Lower leg skin (tissue), 3 donors: ENCODE results near the gene SIVA1.

Source experiments
- POLR2A ChIP-seq, 2 donors: fragments of 450-650 bp; IDR thresholded peaks; one replicate each; pipeline ENCODE4 v1.6.1; 2016 to 2017; ENCODE audit warnings: antibody characterized with exemption in 2 of 2, mild to moderate bottlenecking in 1 of 2, moderate library complexity in 1 of 2
- TF ChIP-seq, protein P1 (sequence below), 3 donors: fragments of 450-650 bp; IDR thresholded peaks; one replicate each; pipeline ENCODE4 v1.5.1; 2016; ENCODE audit warnings: antibody characterized with exemption in 3 of 3, mild to moderate bottlenecking in 3 of 3, moderate library complexity in 2 of 3

DNA sequence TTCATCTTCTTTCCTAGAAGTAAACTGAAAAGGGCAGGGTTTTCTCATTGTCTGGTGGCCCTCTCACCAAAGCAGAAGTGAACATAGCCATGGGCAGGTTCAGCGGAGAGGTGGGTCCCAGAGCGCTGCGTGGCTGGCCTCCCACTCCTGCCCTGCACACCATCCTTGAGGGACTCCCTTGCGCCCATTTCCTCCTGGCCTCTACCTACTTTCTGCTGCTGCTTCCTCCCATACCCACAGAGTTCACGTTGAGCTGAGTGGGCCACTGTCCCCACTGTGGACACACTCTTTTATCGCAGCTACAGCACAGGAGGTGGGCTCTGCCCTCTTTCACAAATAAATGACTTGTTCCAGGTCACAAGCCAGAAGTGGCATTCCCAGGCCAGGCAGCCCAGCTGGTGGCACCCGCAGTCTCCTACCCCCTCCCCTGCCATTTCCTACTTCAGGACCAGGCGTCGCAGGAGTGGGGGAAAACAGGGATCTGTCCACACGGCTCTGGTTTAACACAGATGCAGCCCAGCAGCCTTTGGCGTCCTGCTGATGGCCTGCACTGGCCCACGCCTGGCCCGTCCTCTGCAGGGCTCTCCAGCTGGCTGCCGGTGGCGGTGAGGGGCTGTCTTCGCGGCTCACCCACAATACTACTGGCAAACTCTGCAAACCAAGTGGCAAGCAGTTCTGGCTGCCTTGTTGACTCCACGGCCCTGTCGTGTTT is 4.9 kb downstream of the SIVA1 start:
- TF ChIP-seq, protein P1, sequence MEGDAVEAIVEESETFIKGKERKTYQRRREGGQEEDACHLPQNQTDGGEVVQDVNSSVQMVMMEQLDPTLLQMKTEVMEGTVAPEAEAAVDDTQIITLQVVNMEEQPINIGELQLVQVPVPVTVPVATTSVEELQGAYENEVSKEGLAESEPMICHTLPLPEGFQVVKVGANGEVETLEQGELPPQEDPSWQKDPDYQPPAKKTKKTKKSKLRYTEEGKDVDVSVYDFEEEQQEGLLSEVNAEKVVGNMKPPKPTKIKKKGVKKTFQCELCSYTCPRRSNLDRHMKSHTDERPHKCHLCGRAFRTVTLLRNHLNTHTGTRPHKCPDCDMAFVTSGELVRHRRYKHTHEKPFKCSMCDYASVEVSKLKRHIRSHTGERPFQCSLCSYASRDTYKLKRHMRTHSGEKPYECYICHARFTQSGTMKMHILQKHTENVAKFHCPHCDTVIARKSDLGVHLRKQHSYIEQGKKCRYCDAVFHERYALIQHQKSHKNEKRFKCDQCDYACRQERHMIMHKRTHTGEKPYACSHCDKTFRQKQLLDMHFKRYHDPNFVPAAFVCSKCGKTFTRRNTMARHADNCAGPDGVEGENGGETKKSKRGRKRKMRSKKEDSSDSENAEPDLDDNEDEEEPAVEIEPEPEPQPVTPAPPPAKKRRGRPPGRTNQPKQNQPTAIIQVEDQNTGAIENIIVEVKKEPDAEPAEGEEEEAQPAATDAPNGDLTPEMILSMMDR (IDR thresholded peaks at IDR 0.05), result no peak
- TF ChIP-seq POLR2A (IDR thresholded peaks at IDR 0.05), result no peak
